ENCODE measurements around the gene F8A3. TPM values are rescaled to one million over a fixed set of nuclear protein-coding genes. Genes with fewer than 3 reads are reported as not detected.

The F8A3 gene
- total and polyA plus RNA-seq, 4 donors = 0.33 to 6.4 (median 3.7) TPM

- Histone ChIP-seq H3K27me3 (ENCODE audit: control insufficient read depth in 4 of 4, insufficient read depth in 4 of 4, low read length in 3 of 4) (no peaks in the 10 kb centered on the region), H3K4me3 (ENCODE audit: low read depth in 1 of 3, low read length in 3 of 3) (no peak overlapping the region), H3K4me1 (ENCODE audit: control insufficient read depth in 4 of 4, insufficient read depth in 4 of 4, low read length in 3 of 4) (no peaks in the 10 kb centered on the region), H3K9ac (ENCODE audit: low read depth in 1 of 2, low read length in 2 of 2) (no peak overlapping the region), H3K9me3 (ENCODE audit: control insufficient read depth in 4 of 4, low read length in 3 of 4) (no peaks in the 10 kb centered on the region), H3K36me3 (ENCODE audit: control insufficient read depth in 4 of 4, insufficient read depth in 3 of 4, low read depth in 1 of 4, low read length in 3 of 4) (no peaks in the 10 kb centered on the region), H3K27ac (ENCODE audit: low read depth in 1 of 2, low read length in 2 of 2) (no peak overlapping the region)
- TF ChIP-seq NR2F2 (IDR thresholded peaks at IDR 0.05) (no peak), JUND (IDR thresholded peaks at IDR 0.05) (no peak), HNF4A (conservative IDR thresholded peaks at IDR 0.05) (no peak), RAD21 (IDR thresholded peaks at IDR 0.05) (no peak), FOXA2 (IDR thresholded peaks at IDR 0.05) (no peak), REST (IDR thresholded peaks at IDR 0.05) (no peak), GABPA (IDR thresholded peaks at IDR 0.05 in 1 of 2, conservative IDR thresholded peaks at IDR 0.05 in 1 of 2) (no peak), TAF1 (conservative IDR thresholded peaks at IDR 0.05) (no peak), CTCF (IDR thresholded peaks at IDR 0.05; ENCODE audit: low read depth, low read length, missing input control) (no peak), MAX (IDR thresholded peaks at IDR 0.05) (no peak), ATF3 (IDR thresholded peaks at IDR 0.05) (no peak), RXRA (IDR thresholded peaks at IDR 0.05) (no peak), SP1 (IDR thresholded peaks at IDR 0.05) (no peak), EGR1 (IDR thresholded peaks at IDR 0.05; ENCODE audit: low read depth in 2 of 2) (no peak), YY1 (IDR thresholded peaks at IDR 0.05) (no peak), HNF4G (IDR thresholded peaks at IDR 0.05) (no peak), ZBTB33 (IDR thresholded peaks at IDR 0.05) (no peak), FOXA1 (IDR thresholded peaks at IDR 0.05) (no peak)
- DNase-seq (ENCODE audit: low spot score) = peak; percentile 46
- 77% methylated on average over 9 of the region's 9 CpGs for WGBS
Observed at GRCh38 chrX:155434906-155435743, 23.3 kb downstream of the F8A3 start.
